Measurements from ENCODE around the gene HS3ST5. TPM values are rescaled to one million over a fixed set of nuclear protein-coding genes. Genes with fewer than 3 reads are reported as not detected.

Gene HS3ST5
- total RNA-seq, 1 experiment from 2014 or later: 14.4 TPM

DNA sequence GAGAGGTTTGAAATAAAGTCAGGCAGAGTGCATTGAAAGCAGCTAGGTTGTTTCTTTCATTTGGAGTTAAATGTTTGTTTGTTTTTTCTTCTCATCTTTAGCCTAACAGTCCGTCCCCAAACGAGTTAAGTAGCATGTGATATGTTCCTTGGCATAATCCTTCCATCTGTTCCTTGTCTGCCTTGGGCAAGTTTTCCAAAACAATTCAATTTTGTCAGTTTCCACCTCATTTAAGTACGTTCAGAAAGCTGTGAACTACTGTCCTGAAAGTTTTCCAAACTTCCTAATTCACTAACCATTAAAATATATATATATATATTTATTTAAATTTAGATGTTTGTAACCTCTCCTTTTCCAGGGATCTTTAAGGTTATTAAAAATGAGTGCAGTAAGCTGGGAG is 310.1 kb downstream of the HS3ST5 start:
- H3K9me3 Mint-ChIP-seq: no peaks in the 10 kb centered on the region
- Histone ChIP-seq H2BK5ac (ENCODE audit: insufficient read length, low read length) (no peak overlapping the region), H3K56ac (ENCODE audit: insufficient read length, low read depth, low read length) (no peak overlapping the region), H3K18ac (ENCODE audit: insufficient read length, low read depth, low read length) (no peak overlapping the region), H3K27ac (ENCODE audit: insufficient read length, low read depth, low read length) (no peak overlapping the region), H2AFZ (ENCODE audit: low read length) (no peak overlapping the region), H2AK5ac (ENCODE audit: insufficient read length, low read length) (no peak overlapping the region), H3K79me2 (ENCODE audit: insufficient read depth, low read length) (no peaks in the 10 kb centered on the region), H4K91ac (ENCODE audit: insufficient read length, low read depth, low read length) (no peak overlapping the region), H3K14ac (ENCODE audit: insufficient read depth, low read length) (no peak overlapping the region), H2BK15ac (ENCODE audit: low read depth, low read length) (no peak overlapping the region), H4K20me1 (ENCODE audit: control insufficient read depth, insufficient read depth, insufficient read length) (no peaks in the 10 kb centered on the region), H3K9ac (ENCODE audit: extremely low read depth, insufficient read length, low read length) (no peak overlapping the region), H3K27me3 (ENCODE audit: insufficient read depth, low read length) (no peaks in the 10 kb centered on the region), H2BK20ac (ENCODE audit: low read depth, low read length, poor library complexity, severe bottlenecking) (no peak overlapping the region), H3K4me1 (ENCODE audit: insufficient read depth, low read length) (no peaks in the 10 kb centered on the region), H3K23ac (ENCODE audit: insufficient read length, low read depth, low read length) (no peak overlapping the region), H4K8ac (replicated peaks; ENCODE audit: insufficient read length, low read depth, low read length) (no peak overlapping the region), H3K4me2 (ENCODE audit: insufficient read depth, insufficient read length, low read length) (no peak overlapping the region), H3K23me2 (ENCODE audit: insufficient read length, low read depth, low read length, poor library complexity, severe bottlenecking) (no peaks in the 10 kb centered on the region), H4K5ac (ENCODE audit: insufficient read length, low read depth, low read length) (no peak overlapping the region), H3T11ph (ENCODE audit: low read length) (no peak overlapping the region), H3K9me3 (ENCODE audit: control insufficient read depth, low read depth, low read length) (no peaks in the 10 kb centered on the region), H2BK12ac (ENCODE audit: insufficient read length, low read depth, low read length) (no peak overlapping the region), H3K79me1 (ENCODE audit: insufficient read depth, low read depth, low read length, poor library complexity, severe bottlenecking) (no peaks in the 10 kb centered on the region), H3K4ac (ENCODE audit: low read depth, low read length) (no peak overlapping the region), H2BK120ac (ENCODE audit: low read depth, low read length, poor library complexity, severe bottlenecking) (no peak overlapping the region)
- no peak overlapping the region for H3K27ac Mint-ChIP-seq
- DNase-seq: no peak
- TF ChIP-seq, protein P1, sequence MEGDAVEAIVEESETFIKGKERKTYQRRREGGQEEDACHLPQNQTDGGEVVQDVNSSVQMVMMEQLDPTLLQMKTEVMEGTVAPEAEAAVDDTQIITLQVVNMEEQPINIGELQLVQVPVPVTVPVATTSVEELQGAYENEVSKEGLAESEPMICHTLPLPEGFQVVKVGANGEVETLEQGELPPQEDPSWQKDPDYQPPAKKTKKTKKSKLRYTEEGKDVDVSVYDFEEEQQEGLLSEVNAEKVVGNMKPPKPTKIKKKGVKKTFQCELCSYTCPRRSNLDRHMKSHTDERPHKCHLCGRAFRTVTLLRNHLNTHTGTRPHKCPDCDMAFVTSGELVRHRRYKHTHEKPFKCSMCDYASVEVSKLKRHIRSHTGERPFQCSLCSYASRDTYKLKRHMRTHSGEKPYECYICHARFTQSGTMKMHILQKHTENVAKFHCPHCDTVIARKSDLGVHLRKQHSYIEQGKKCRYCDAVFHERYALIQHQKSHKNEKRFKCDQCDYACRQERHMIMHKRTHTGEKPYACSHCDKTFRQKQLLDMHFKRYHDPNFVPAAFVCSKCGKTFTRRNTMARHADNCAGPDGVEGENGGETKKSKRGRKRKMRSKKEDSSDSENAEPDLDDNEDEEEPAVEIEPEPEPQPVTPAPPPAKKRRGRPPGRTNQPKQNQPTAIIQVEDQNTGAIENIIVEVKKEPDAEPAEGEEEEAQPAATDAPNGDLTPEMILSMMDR (conservative IDR thresholded peaks at IDR 0.05): no peak
- H3K4me1 Mint-ChIP-seq: no peaks in the 10 kb centered on the region
- H3K36me3 Mint-ChIP-seq (ENCODE audit: insufficient read depth in 1 of 3, low read depth in 3 of 3): no peaks in the 10 kb centered on the region; a peak in 1 of 7 replicates
- H3K4me3 Mint-ChIP-seq: no peak overlapping the region
- no peaks in the 10 kb centered on the region for H3K27me3 Mint-ChIP-seq (ENCODE audit: low read depth)
- no CpG with 5 or more reads among the region's 3 CpGs for WGBS (ENCODE audit: extremely low coverage, insufficient read length, low lambda C conversion rate)
